GM21360 (cell line): ENCODE data around the gene RAC2.
"Not testable (repeated sequence)": the region's sequence is repeated elsewhere in the genome, so short reads cannot be mapped to it uniquely, and the experiment has no call there.

Source experiments
- ATAC-seq: cut with Tn5 transposase; IDR thresholded peaks from one replicate; pipeline ENCODE4 v1.9.1; 2021; ENCODE audit warnings: mild to moderate bottlenecking, moderate library complexity; ENCODE audit not compliant: unreplicated experiment

Gene RAC2

GRCh38 chr22:37256075-37256726 is 12.1 kb upstream of the RAC2 start:
- no peak for ATAC-seq

DNA sequence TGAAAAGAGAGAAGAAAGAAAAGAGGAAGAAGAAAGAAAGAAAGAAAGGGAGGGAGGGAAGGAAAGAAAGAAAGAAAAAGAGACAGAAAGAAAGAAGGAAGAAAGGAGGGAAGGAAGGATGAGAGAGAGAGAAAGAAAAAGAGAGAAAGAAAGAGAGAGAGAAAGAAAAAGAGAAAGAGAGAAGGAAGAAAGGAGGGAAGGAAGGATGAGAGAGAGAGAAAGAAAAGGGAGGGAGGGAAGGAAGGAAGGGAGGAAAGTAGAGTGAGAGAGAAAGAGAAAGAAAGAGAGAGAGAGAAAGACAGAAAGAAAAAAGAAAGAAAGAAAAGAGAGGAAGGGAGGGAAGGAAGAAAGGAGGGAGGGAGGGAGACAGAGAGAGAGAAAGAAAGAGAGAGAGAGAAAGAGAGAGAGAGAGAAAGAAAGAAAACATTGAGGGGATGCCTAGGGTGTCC is 11.5 kb upstream of the RAC2 start:
- no peak for ATAC-seq

- no peak for ATAC-seq
Measured at GRCh38 chr22:37254867-37255233, 10.8 kb upstream of the RAC2 start.

GRCh38 chr22:37254209-37254866 is 10.3 kb upstream of the RAC2 start:
- ATAC-seq: no peak

GRCh38 chr22:37253126-37253660 is 9.1 kb upstream of the RAC2 start:
- no peak for ATAC-seq

GRCh38 chr22:37251836-37252235 is 7.8 kb upstream of the RAC2 start:
- not testable (repeated sequence) for ATAC-seq

- ATAC-seq: no peak
Measured at GRCh38 chr22:37249986-37250385, 5.9 kb upstream of the RAC2 start.

- no peak for ATAC-seq
Measured at GRCh38 chr22:37248251-37248650, 4.2 kb upstream of the RAC2 start.

- no peak for ATAC-seq
Measured at GRCh38 chr22:37245740-37246139, 1.7 kb upstream of the RAC2 start.

- no peak for ATAC-seq
Measured at GRCh38 chr22:37244922-37245722, 1.1 kb upstream of the RAC2 start.

DNA sequence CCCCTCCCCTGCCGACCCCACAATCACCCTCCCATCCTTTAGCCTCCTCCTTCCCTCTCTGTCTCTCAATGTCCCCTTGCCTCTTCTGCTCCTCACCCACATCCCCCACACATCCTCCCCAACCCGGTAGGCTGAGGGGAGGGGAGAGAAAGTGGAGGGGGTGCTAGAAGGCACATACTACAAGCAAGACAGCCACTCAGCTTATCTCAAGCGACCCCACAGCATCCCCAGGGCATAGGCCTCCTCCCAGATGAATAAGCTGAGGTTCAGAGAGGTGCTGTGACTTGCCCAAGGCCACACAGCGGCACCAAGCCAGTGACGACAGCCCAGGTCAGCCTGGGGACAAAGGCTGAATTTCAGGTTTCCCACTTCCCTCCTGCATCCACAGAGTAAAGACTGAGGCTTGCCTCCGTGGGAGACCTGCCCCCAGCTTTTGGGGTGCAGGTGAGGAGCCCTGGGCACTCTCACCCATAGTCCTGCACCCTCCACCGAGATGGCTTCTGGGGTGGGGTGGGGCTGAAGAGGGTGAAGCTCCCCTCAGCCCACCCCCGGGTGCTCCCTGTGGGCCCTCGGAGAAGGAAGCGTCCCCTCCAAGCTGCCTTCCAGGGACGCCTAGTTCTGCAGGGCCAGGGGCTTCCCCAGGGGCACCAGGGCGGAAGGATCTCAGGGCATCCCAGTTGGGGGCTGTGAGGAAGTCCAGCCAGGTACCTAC is 511 bp downstream of the RAC2 start:
- ATAC-seq: no peak

GRCh38 chr22:37242395-37242918 is 1.6 kb downstream of the RAC2 start:
- peak; percentile 61 for ATAC-seq

DNA sequence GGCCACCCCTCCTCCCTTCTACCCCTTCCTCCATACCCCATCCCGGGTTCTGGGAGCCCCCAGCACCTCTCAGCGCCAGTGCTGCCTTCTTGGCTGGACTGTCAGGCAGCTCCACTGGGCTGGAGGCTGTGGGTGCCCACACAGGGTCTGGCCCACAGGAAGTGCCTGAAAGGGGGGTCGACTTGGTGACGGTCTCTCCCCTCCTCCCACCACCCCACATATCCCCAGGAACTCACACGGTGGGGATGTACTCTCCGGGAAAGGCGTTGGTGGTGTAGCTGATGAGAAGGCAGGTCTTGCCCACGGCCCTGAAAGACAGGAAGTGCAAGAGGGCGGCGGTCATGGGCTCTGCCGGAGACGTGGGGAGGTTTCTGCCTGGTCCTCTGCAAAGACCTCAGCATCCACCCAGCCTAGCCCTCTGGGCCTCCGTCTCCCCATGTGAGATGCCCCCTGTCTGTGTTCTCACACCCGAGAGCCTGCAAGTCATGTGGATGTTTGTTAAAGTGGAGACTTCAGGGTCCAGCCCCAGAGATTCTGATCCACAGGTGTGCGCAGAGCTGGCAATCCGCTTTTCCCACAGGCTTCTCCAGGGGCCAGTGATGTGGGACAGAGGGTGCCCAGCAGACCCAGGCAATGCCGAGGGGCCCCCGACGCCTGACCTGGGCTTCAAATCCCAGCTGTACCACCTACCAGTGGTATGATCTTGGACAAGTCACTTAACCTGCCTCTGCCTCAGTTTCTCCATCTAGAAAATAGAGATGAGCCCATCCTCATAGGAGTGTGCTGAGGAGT is 2.5 kb downstream of the RAC2 start:
- ATAC-seq: no peak

- no peak for ATAC-seq
Measured at GRCh38 chr22:37240941-37241320, 3.1 kb downstream of the RAC2 start.

GRCh38 chr22:37240240-37240940 is 3.7 kb downstream of the RAC2 start:
- no peak for ATAC-seq

- no peak for ATAC-seq
Measured at GRCh38 chr22:37239336-37240239, 4.5 kb downstream of the RAC2 start.

DNA sequence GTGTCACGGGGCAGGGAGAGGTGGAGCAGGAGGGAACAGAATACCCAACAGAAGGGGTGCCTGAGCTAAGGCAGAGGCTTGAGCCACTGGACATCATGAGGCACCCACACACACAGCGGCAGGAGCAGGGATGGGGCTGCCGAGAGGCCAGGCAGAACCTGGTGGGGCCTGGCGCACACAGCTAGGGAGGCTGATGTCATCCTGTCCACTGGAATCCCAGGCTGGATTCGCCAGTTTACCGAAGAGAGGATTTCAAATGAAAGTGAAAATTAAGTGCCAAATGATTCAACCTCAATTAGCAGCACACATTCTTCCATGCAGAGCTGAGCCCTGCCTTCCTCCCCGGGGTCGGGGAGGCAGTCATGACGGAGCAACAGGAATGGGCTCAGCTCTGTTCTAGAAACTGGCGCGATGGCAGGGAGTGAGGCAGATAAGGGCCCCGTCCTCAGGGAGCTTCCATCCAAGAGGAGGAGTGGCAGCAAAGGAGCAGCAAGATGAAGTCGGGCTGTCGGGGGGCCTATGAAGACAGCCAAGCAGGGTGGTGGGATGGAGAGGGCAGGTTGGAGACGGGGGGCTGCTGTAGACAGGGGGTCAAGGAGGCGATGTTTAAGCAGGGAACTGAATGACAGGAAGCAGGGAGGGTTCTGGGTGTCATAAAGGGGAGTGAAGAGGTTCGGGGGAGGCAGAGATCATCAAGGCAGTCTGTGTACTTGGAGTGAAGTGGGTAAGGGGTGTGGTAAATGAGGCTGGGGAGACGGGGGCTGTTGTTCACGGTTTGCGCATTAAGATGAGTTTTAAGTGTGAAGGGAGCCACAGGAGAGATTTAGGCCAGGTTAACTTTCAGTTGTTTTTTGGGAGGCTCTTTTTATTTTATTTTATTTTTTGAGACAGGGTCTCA is 6.4 kb downstream of the RAC2 start:
- no peak for ATAC-seq
